HG03159 (cell line): ENCODE results near the gene ELMO1.

Source experiments
- ATAC-seq: cut with Tn5 transposase; IDR thresholded peaks from one replicate; pipeline ENCODE4 v1.9.1; 2021; ENCODE audit warnings: mild to moderate bottlenecking, moderate library complexity; ENCODE audit not compliant: unreplicated experiment

ELMO1 gene

DNA sequence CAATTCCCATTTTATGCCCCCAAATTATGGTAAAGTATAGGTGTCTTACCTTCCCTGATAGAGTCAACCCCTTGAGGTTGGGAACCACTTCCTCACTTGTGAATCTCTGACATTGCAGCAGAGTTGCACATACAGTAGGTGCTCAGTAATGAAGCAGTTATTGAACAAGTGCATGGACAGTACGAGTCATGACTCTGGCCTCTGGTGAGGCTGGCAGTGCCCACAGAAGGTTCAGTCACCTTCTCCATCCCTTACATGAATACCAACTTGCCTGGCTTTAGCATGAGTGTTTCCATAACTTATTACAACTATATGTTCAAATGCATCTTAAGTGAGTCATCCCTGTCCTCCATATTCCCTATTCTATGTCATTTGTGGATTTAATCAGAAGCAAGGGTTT lies 340.0 kb downstream of the ELMO1 start:
- ATAC-seq: no peak

- no peak for ATAC-seq
Observed at GRCh38 chr7:37107047-37107750, 341.5 kb downstream of the ELMO1 start.

- ATAC-seq: no peak
Observed at GRCh38 chr7:37105762-37106161, 342.9 kb downstream of the ELMO1 start.

DNA sequence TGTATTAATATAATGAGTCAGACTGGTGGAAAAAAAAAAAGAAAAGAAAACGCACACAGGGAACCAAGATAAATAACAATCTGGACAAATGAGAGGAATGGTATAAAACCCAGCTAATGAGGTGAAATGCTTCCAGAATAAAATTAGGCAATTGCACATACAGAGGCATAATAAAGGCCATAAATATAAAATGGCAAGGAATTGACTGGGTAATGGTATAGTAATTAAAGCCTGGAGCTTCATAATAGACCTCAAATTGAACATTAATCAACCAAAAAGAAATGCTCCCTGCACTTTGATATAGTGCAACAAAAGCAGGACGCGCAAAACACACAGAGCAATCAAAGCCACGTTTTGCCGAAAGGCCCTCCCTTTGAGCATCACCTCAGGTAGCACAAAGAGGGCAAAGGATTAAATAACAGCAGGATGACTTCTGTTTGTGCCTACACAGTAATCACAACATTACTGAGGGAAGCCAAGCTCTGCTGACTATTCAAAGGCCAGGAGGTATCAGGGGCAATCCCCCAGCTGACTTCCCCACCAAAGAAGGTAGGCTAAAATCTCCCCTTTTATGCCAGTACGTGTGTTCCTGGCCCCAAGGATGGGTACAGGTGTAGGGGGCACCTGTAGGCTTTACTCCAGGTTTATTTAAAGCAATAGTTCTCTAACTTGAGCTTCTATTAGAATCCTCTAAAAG lies 343.7 kb downstream of the ELMO1 start:
- no peak for ATAC-seq

- ATAC-seq: no peak
Observed at GRCh38 chr7:37102518-37103137, 346.0 kb downstream of the ELMO1 start.

DNA sequence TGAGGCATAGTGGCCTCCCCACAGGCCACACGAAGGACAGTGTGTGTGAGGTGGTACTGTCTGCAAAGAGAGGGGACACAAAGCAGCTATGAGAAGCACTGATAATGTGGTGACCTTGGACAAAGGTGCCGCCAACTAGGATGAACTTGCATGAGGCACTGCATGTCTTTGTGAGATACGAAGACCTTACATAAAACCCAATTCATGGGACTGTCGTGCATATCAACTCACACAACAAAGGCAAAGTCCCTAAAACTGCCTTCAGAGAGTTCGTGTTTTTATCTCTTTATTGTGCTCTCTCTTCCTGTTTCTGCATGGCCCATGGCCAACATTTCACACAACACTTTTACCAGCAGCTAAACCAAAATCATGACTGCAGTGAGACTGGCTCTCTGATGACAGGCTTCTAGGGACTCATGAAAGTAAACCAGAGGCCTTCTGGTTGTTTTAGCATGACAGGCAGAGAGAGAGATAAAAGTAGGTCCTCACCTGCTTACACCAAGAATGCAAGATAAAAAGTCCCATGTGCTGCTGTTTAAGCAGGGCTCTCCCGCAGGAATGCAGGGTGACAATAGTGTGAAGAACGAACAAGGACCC lies 347.8 kb downstream of the ELMO1 start:
- no peak for ATAC-seq

GRCh38 chr7:37098762-37099161 lies 349.9 kb downstream of the ELMO1 start:
- ATAC-seq: no peak

DNA sequence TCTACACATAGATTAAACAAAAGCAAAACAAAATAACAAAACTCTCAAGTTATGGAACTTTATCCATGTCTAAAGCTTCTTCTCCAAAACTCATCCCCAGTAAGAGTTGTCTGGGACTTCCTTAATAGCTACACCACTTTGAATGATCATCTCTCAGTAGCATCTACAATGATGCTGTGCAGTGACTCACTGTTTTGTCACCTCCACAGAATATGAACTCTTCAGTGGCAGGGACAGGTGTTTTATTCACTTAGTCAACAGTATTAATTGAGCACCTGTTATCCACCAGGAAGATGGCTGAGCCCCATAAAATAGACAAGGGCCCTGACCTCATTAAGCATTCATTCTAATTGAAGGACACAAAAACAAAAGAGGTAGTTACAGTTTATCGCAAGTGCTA lies 350.7 kb downstream of the ELMO1 start:
- ATAC-seq: no peak

DNA sequence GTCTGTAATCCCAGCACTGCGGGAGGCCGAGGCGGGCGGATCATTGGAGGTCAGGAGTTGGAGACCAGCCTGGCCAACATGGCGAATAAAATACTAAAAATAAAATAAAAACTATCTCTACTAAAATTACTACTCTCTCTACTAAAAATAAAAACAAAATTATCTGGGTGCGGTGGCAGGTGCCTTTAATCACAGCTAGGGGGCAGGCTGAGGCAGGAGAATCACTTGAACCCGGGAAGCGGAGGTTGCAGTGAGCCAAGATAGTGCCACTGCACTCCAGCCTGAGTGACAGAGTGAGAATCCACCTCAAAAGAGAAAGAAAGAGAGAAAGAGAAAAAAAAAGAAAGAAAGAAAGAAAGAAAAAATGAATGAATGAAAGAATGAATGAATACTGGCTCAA lies 351.4 kb downstream of the ELMO1 start:
- ATAC-seq: no peak

- no peak for ATAC-seq
Observed at GRCh38 chr7:37096341-37096740, 352.3 kb downstream of the ELMO1 start.

- no peak for ATAC-seq
Observed at GRCh38 chr7:37095122-37095521, 353.5 kb downstream of the ELMO1 start.

GRCh38 chr7:37093257-37093656 lies 355.4 kb downstream of the ELMO1 start:
- no peak for ATAC-seq

- no peak for ATAC-seq
Observed at GRCh38 chr7:37092548-37092947, 356.1 kb downstream of the ELMO1 start.

DNA sequence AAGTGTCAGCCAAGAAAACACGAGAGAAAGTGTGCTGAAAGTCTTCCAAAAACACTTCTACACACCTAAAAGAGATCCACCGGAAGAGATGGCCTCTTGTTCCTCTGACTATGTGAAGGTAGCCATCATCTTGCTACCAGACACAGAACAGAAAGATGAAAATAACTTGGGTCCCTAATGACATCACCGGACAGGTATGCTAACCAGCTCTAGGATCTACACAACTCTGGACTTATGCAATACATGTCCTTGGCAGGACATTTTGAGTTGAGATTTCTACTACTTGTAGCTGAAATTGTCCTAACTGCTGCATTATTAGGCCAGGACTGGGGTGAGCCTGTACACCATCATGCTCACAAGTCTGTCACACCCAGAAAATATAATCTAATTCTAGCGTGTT lies 358.7 kb downstream of the ELMO1 start:
- no peak for ATAC-seq

DNA sequence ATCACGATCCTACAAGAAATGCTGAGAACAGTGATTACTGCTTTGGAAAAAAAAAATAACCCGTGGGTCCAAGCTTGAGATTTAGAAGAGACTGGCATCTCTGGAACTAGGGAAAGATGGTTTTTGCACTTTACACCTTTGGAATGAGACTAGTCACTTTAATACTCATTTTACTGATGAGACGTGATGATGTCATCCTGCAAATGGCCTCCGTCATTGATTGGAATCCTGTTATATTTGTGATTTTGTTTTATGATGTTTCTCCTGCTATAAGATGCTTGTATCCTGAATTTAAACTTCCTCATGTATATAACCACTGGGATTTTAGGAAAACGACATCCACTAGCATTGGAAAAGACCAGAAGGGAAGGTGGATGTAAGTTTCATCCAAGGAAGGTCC lies 363.1 kb downstream of the ELMO1 start:
- no peak for ATAC-seq

DNA sequence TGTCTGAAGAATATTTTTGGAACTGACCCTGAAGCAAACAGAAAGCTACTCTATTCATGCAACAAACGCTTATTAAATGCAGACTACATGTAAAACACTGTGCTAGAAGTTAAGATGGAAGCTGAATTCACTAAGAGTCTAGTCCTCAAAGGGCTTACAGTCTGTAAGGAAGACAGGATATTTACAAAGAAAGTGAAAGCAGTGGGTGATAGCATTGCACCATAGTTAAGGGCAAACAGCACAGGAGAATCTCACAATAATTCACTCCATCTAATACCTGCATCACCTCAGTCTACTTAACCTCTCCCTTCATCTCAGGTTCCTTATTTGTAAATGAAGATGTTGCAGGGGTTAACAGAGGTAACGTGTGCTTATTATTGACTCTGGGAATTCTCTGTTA lies 364.4 kb downstream of the ELMO1 start:
- no peak for ATAC-seq

DNA sequence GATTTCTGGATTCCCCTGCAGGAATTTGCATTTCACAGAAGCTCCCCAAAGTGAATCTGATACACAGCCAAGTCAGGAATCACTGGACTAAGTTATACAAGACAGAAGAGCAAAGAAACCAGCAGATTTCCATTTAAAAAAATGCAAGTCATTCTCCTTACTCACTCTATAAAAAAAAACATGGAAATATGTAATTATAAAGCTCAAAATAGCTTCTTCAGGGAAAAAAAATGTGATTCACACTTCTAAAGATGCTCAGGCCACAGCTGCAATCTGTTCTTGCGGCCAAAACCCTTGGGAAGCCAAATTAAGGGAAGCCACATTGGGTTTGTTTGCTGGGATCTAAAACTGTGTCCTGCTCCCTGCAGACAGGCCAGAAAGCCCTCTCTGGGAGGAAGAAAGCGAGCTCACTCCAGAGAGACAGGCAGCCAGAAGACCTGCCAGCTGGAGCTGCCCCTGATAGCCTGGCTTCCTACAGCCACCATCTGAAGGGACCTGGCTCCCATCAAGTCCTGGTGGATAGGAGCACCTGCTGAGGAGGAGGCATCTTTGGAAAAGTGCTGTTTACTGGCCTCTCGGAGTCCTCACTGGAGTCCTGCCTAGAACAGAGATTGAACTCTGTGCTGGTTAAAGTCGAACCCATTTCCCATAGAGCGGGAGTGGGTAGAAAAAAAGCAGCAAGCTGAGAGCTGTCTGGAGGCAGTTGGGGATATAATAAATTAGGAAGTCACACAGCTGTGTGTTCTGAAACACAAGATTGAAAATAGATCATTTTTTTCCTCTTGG lies 365.2 kb downstream of the ELMO1 start:
- ATAC-seq: no peak

- ATAC-seq: no peak
Observed at GRCh38 chr7:37081436-37081835, 367.2 kb downstream of the ELMO1 start.

- ATAC-seq: no peak
Observed at GRCh38 chr7:37079420-37079819, 369.2 kb downstream of the ELMO1 start.

DNA sequence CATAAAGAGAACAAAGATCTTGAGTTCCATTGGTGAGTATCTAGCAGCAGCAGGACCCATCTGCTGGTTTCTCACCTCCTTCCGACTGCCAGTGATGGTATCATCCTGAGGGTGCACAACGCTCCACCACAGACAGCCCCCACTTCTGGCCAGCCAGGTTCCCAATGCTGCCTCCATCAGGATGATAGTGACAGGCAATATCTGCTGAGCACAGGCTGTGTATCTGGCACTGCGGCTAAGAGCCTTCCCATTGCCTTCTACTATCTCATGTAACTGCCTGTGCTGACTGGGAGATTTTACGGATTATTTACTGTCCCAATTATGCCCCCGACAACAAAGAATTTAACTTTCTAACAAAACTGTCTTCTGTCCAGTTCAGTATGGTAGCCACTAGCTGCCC lies 372.0 kb downstream of the ELMO1 start:
- no peak for ATAC-seq

DNA sequence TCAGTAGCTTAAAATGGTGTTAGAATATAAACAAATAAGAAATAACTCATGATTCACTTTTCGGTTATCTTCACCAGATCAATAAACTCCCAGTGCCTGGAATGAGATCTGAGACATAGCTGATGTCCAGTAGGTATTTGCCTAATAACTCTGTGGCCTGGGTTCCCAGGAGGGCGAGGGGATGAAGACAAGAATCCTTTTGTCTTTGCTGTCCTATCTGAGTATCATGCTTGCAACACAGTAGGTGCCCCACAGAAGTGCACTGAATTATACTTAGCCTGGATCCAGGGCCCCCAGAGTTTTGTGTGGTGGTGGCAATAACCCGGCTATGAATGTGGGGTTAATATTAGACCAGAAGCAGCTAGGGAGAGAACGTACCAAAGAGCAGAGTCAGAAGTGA lies 374.3 kb downstream of the ELMO1 start:
- no peak for ATAC-seq
